ENCODE data around the gene GABBR2. TPM values are rescaled to one million over a fixed set of nuclear protein-coding genes. Genes with fewer than 3 reads are reported as not detected.

The GABBR2 gene
- total RNA-seq, 2 experiments from 2014 or later = not detected

DNA sequence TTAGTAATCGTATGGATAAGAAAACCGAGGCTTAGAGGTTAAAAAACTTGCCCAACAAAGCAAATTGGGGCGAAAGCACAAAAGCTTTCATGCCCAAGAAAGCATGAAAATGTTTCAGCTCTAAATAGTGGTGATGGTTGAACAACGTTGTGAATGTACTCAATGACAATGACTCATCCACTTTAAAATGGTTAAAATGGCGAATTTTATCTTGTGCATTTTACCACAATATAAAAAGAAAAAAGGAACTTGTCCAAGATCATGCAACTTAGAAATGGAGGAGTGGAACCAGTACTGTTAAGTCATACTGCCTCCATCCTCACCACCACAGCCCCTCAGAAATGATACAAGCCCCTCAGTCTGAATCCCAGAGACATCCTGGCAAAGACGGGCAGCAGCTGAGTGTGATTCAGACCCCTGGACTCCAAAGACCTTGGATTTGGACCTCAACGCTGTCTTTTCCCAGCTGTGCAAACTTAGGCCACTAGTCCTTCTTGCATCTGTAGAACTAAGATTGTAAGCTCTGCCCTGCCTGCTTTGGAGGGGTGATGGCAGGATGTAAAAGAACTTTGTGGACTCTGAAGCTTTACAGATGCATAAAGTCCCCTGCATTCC is 158.4 kb downstream of the GABBR2 start:
- Mint-ChIP-seq H3K9me3 (no peaks in the 10 kb centered on the region), H3K4me1 (ENCODE audit: low read depth) (no peaks in the 10 kb centered on the region), H3K4me3 (no peak overlapping the region), H3K36me3 (ENCODE audit: low read depth) (no peaks in the 10 kb centered on the region), H3K27me3 (peaks cover 11% of the 10 kb centered on the region), H3K27ac (no peak overlapping the region)
- Histone ChIP-seq H3K27ac (ENCODE audit: low read depth in 1 of 2, low read length in 2 of 2) (no peak overlapping the region), H3K4me3 (ENCODE audit: low read length) (no peak overlapping the region), H3K36me3 (ENCODE audit: insufficient read depth, low read length) (no peaks in the 10 kb centered on the region), H3K27me3 (ENCODE audit: control insufficient read depth in 1 of 2, insufficient read depth in 2 of 2, low read length in 2 of 2) (peaks cover 0 to under 1% of the 10 kb centered on the region in 2 experiments), H3K9me3 (ENCODE audit: control insufficient read depth in 1 of 2, insufficient read depth in 1 of 2, low read length in 2 of 2) (no peaks in the 10 kb centered on the region), H3K4me1 (ENCODE audit: insufficient read depth, low read length) (no peaks in the 10 kb centered on the region)
- DNase-seq (no peak), ATAC-seq (ENCODE audit: poor library complexity) (no peak)
- ChIA-PET CTCF (no interaction called here), POLR2A (no interaction called here)
- intact Hi-C loops (cut with DNase I, micrococcal nuclease) = no loop called here
- TF ChIP-seq, protein P1, sequence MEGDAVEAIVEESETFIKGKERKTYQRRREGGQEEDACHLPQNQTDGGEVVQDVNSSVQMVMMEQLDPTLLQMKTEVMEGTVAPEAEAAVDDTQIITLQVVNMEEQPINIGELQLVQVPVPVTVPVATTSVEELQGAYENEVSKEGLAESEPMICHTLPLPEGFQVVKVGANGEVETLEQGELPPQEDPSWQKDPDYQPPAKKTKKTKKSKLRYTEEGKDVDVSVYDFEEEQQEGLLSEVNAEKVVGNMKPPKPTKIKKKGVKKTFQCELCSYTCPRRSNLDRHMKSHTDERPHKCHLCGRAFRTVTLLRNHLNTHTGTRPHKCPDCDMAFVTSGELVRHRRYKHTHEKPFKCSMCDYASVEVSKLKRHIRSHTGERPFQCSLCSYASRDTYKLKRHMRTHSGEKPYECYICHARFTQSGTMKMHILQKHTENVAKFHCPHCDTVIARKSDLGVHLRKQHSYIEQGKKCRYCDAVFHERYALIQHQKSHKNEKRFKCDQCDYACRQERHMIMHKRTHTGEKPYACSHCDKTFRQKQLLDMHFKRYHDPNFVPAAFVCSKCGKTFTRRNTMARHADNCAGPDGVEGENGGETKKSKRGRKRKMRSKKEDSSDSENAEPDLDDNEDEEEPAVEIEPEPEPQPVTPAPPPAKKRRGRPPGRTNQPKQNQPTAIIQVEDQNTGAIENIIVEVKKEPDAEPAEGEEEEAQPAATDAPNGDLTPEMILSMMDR (IDR thresholded peaks at IDR 0.05) = no peak

DNA sequence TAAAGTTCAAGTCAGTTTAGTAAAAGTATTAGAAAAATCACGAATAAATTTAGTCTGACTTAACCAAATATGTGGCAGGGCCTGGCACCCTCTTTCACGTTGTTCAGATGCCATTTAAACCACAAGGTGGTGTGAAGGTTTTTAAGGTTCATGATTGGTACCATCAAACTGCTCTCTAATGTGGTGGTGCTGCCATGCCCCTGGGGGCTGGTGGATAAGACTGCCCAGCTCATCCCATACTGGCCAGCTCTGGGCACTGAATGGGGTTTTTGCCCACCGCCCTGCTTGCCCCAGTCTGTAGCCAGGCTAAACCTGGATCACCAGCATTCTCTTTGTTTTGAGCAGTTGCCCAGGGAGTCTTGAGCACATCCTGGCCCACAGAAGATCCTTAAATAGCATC is 159.3 kb downstream of the GABBR2 start:
- TF ChIP-seq, protein P1 (IDR thresholded peaks at IDR 0.05) = no peak
- intact Hi-C loops (cut with DNase I, micrococcal nuclease) = no loop called here
- H3K27ac ChIP-seq (ENCODE audit: low read depth in 1 of 2, low read length in 2 of 2) = no peak overlapping the region
- no peak overlapping the region for H3K4me3 ChIP-seq (ENCODE audit: low read length)
- Mint-ChIP-seq H3K27me3 (peaks cover 11% of the 10 kb centered on the region), H3K4me3 (no peak overlapping the region), H3K4me1 (ENCODE audit: low read depth) (no peaks in the 10 kb centered on the region), H3K9me3 (no peaks in the 10 kb centered on the region), H3K27ac (no peak overlapping the region), H3K36me3 (ENCODE audit: low read depth) (no peaks in the 10 kb centered on the region)
- POLR2A ChIA-PET = no interaction called here
- no peaks in the 10 kb centered on the region for H3K4me1 ChIP-seq (ENCODE audit: insufficient read depth, low read length)
- H3K36me3 ChIP-seq (ENCODE audit: insufficient read depth, low read length) = no peaks in the 10 kb centered on the region
- ATAC-seq (ENCODE audit: poor library complexity) (no peak), DNase-seq (no peak)
- no peaks in the 10 kb centered on the region for H3K9me3 ChIP-seq (ENCODE audit: control insufficient read depth in 1 of 2, insufficient read depth in 1 of 2, low read length in 2 of 2)
- CTCF ChIA-PET = no interaction called here
- H3K27me3 ChIP-seq (ENCODE audit: control insufficient read depth in 1 of 2, insufficient read depth in 2 of 2, low read length in 2 of 2) = peaks cover 0 to 5% of the 10 kb centered on the region in 2 experiments

DNA sequence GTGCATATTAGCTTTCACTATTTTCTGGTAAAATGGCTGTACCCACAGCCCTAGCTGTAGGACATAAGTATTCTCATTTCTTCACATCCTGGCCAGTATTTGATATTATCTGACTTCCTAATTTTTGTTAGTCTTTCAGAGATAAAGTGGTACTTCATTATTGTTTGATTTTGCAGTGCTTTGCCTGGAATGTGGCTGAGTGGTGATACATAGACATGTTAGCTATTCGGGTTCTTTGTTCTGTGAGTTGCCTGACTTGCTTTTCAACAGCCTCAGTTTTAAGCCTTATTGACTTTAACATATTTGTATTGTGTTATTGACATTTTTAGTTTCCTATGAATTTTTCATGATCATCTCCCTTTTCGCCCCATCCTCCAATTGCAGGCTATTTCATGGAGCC is 161.1 kb downstream of the GABBR2 start:
- DNase-seq = no peak
- H3K27me3 ChIP-seq (ENCODE audit: control insufficient read depth in 1 of 2, insufficient read depth in 2 of 2, low read length in 2 of 2) = peaks cover 0 to 5% of the 10 kb centered on the region in 2 experiments
- intact Hi-C loops (cut with DNase I, micrococcal nuclease) = no loop called here
- no peaks in the 10 kb centered on the region for H3K36me3 Mint-ChIP-seq (ENCODE audit: low read depth)
- no peaks in the 10 kb centered on the region for H3K4me1 Mint-ChIP-seq (ENCODE audit: low read depth)
- H3K27ac Mint-ChIP-seq = no peak overlapping the region
- H3K9me3 Mint-ChIP-seq = no peaks in the 10 kb centered on the region
- H3K27ac ChIP-seq (ENCODE audit: low read depth in 1 of 2, low read length in 2 of 2) = no peak overlapping the region
- H3K4me3 Mint-ChIP-seq = no peak overlapping the region
- H3K4me1 ChIP-seq (ENCODE audit: insufficient read depth, low read length) = no peaks in the 10 kb centered on the region
- TF ChIP-seq, protein P1 (IDR thresholded peaks at IDR 0.05) = no peak
- CTCF ChIA-PET = no interaction called here
- no peak overlapping the region for H3K4me3 ChIP-seq (ENCODE audit: low read length)
- ATAC-seq (ENCODE audit: poor library complexity) = no peak
- no peaks in the 10 kb centered on the region for H3K9me3 ChIP-seq (ENCODE audit: control insufficient read depth in 1 of 2, insufficient read depth in 1 of 2, low read length in 2 of 2)
- POLR2A ChIA-PET = no interaction called here
- H3K36me3 ChIP-seq (ENCODE audit: insufficient read depth, low read length) = no peaks in the 10 kb centered on the region
- peaks cover 3% of the 10 kb centered on the region for H3K27me3 Mint-ChIP-seq

All from CD4-positive, alpha-beta T cell (primary cell).